CD4-positive, alpha-beta T cell treated with Interleukin-17A for 1 hour (primary cell): ENCODE data around the gene PCMT1.
"Not testable (repeated sequence)": the region's sequence is repeated elsewhere in the genome, so short reads cannot be mapped to it uniquely, and the experiment has no call there.

Source experiments
- DNase-seq: peaks from one replicate; pipeline ENCODE4 v3.0.0-alpha.2; 2020

PCMT1 gene

GRCh38 chr6:149749594-149750135, at the start of gene PCMT1:
PCMT1 (plus strand) TSS chr6:149749741; CDS start chr6:149749902, 161 bp downstream.
- DNase-seq = peak; percentile 91

- DNase-seq = no peak
Observed at GRCh38 chr6:149701714-149702113, 47.8 kb upstream of the PCMT1 start.

- no peak for DNase-seq
Observed at GRCh38 chr6:149711711-149712110, 37.8 kb upstream of the PCMT1 start.

GRCh38 chr6:149714442-149714841, 35.1 kb upstream of the PCMT1 start:
- no peak for DNase-seq

- peak; percentile 31 for DNase-seq
Observed at GRCh38 chr6:149716181-149716963, 33.2 kb upstream of the PCMT1 start.

- DNase-seq = no peak
Observed at GRCh38 chr6:149717255-149717587, 32.3 kb upstream of the PCMT1 start.

GRCh38 chr6:149717588-149718458, 31.7 kb upstream of the PCMT1 start, which contains the start of gene LATS1:
LATS1 (minus strand) TSS chr6:149718101; CDS start chr6:149702126, 15,975 bp downstream.
- DNase-seq = peak; percentile 90

GRCh38 chr6:149719531-149719930, 30.0 kb upstream of the PCMT1 start:
- DNase-seq = no peak

GRCh38 chr6:149723262-149723661, 26.3 kb upstream of the PCMT1 start:
- DNase-seq = no peak

GRCh38 chr6:149723771-149724417, 25.6 kb upstream of the PCMT1 start:
- DNase-seq = peak; percentile 67

- DNase-seq = no peak
Observed at GRCh38 chr6:149725785-149726184, 23.8 kb upstream of the PCMT1 start.

- DNase-seq = no peak
Observed at GRCh38 chr6:149727793-149728498, 21.6 kb upstream of the PCMT1 start.

GRCh38 chr6:149728499-149729234, 20.9 kb upstream of the PCMT1 start:
- no peak for DNase-seq

- DNase-seq = no peak
Observed at GRCh38 chr6:149729824-149730223, 19.7 kb upstream of the PCMT1 start.

GRCh38 chr6:149733089-149733720, 16.3 kb upstream of the PCMT1 start:
- no peak for DNase-seq

GRCh38 chr6:149734915-149735314, 14.6 kb upstream of the PCMT1 start:
- no peak for DNase-seq

GRCh38 chr6:149745252-149745651, 4.3 kb upstream of the PCMT1 start:
- not testable (repeated sequence) for DNase-seq

- peak; percentile 96 for DNase-seq
Observed at GRCh38 chr6:149746147-149746946, 3.2 kb upstream of the PCMT1 start, which contains the start of gene NUP43. NUP43 (minus strand) TSS chr6:149746529; CDS start chr6:149746495, 34 bp downstream.

- DNase-seq = not testable (repeated sequence)
Observed at GRCh38 chr6:149749082-149749593, 403 bp upstream of the PCMT1 start.

- DNase-seq = peak; percentile 59
Observed at GRCh38 chr6:149750136-149750609, 632 bp downstream of the PCMT1 start.
